ENCODE data around the gene HDAC3. TPM values are rescaled to one million over a fixed set of nuclear protein-coding genes. Genes with fewer than 3 reads are reported as not detected.

Gene HDAC3
- total RNA-seq, 1 experiment from 2014 or later: 66.8 TPM

- ChIA-PET CTCF (interaction anchor here (0.6 kb wide), 1 partner anchor 80 kb away, joined by 3 read pairs; no protein-coding TSS in a partner anchor), POLR2A (ENCODE audit: unreplicated experiment) (no interaction called here)
- BruUV-seq (replicated peaks): no TSS peak
- H3K9ac ChIP-seq (ENCODE audit: low read length): no peak overlapping the region
- ATAC-seq (no peak), DNase-seq (no peak)
- no peak overlapping the region for H3K27ac ChIP-seq (ENCODE audit: low read length)
- H2AFZ ChIP-seq (ENCODE audit: low read length): no peak overlapping the region
- no peaks in the 10 kb centered on the region for H3K4me1 ChIP-seq (ENCODE audit: insufficient read depth, low read length)
- no peaks in the 10 kb centered on the region for H3K27me3 ChIP-seq (ENCODE audit: low read length)
- no peaks in the 10 kb centered on the region for H4K20me1 ChIP-seq (ENCODE audit: low read length)
- intact Hi-C loops (cut with micrococcal nuclease): no loop called here
- no peak for TF ChIP-seq EZH2phosphoT487 (IDR thresholded peaks at IDR 0.05; ENCODE audit: borderline replicate concordance, low read length)
- TF ChIP-seq EZH2 (IDR thresholded peaks at IDR 0.05; ENCODE audit: low read length, unreplicated experiment): no peak
- TF ChIP-seq CTCF (conservative IDR thresholded peaks at IDR 0.05; ENCODE audit: low read depth, low read length): no peak
- H3K4me3 ChIP-seq (ENCODE audit: low read length): no peak overlapping the region
- H3K9me2 ChIP-seq (replicated peaks; ENCODE audit: low read length): no peaks in the 10 kb centered on the region
- no peaks in the 10 kb centered on the region for H3K9me3 ChIP-seq (ENCODE audit: low read length)
- H3K79me2 ChIP-seq (ENCODE audit: low read length): peaks cover under 1% of the 10 kb centered on the region; the same call in 1 of the 2 replicates
- no peaks in the 10 kb centered on the region for H3F3A ChIP-seq (ENCODE audit: low read length, unreplicated experiment)
- peaks cover 7% of the 10 kb centered on the region; the same call in 1 of the 2 replicates for H3K36me3 ChIP-seq (ENCODE audit: low read depth, low read length)
- no peak overlapping the region for H3K4me2 ChIP-seq (ENCODE audit: low read length)
These were observed 13.0 kb downstream of the HDAC3 start for GRCh38 chr5:141623611-141624010.

- no peak for ATAC-seq
- Histone ChIP-seq H3K4me2 (ENCODE audit: low read length) (no peak overlapping the region), H3K4me3 (ENCODE audit: low read length) (no peak overlapping the region), H3K9me2 (replicated peaks; ENCODE audit: low read length) (no peaks in the 10 kb centered on the region), H3K9me3 (ENCODE audit: low read length) (no peaks in the 10 kb centered on the region), H3K79me2 (ENCODE audit: low read length) (peaks cover 5% of the 10 kb centered on the region), H3F3A (ENCODE audit: low read length, unreplicated experiment) (no peaks in the 10 kb centered on the region), H3K27me3 (ENCODE audit: low read length) (no peaks in the 10 kb centered on the region), H3K36me3 (ENCODE audit: low read depth, low read length) (peaks cover 7% of the 10 kb centered on the region; the same call in 1 of the 2 replicates), H2AFZ (ENCODE audit: low read length) (no peak overlapping the region), H3K27ac (ENCODE audit: low read length) (no peak overlapping the region), H3K9ac (ENCODE audit: low read length) (no peak overlapping the region), H3K4me1 (ENCODE audit: insufficient read depth, low read length) (no peaks in the 10 kb centered on the region), H4K20me1 (ENCODE audit: low read length) (no peaks in the 10 kb centered on the region)
- intact Hi-C loops (cut with micrococcal nuclease): no loop called here
- BruUV-seq (replicated peaks): no TSS peak
- CTCF ChIA-PET: no interaction called here
- no peak for DNase-seq
- TF ChIP-seq EZH2 (IDR thresholded peaks at IDR 0.05; ENCODE audit: low read length, unreplicated experiment) (no peak), EZH2phosphoT487 (IDR thresholded peaks at IDR 0.05; ENCODE audit: borderline replicate concordance, low read length) (no peak), CTCF (conservative IDR thresholded peaks at IDR 0.05; ENCODE audit: low read depth, low read length) (no peak)
- POLR2A ChIA-PET (ENCODE audit: unreplicated experiment): no interaction called here
These were observed 13.5 kb downstream of the HDAC3 start for GRCh38 chr5:141623186-141623585.

GRCh38 chr5:141618804-141619554, 17.7 kb downstream of the HDAC3 start, which contains the start of gene DIAPH1:
TSS of gene DIAPH1 (minus strand) at chr5:141619000. CDS start at chr5:141618914, 86 bp downstream.
- no TSS peak for BruUV-seq (replicated peaks)
- Histone ChIP-seq H3K4me2 (ENCODE audit: low read length) (peak within 1 kb of the TSS; percentile 93), H3K27me3 (ENCODE audit: low read length) (no peaks in the 10 kb centered on the region), H3K79me2 (ENCODE audit: low read length) (peaks cover 47% of the 10 kb centered on the region), H3K4me1 (ENCODE audit: insufficient read depth, low read length) (peaks cover 17% of the 10 kb centered on the region; the same call in 1 of the 2 replicates), H3K4me3 (ENCODE audit: low read length) (peak within 1 kb of the TSS; percentile 95), H3K27ac (ENCODE audit: low read length) (peak within 1 kb of the TSS; percentile 86), H4K20me1 (ENCODE audit: low read length) (peaks cover 29% of the 10 kb centered on the region), H3K9ac (ENCODE audit: low read length) (peak within 1 kb of the TSS; percentile 98), H3F3A (ENCODE audit: low read length, unreplicated experiment) (no peaks in the 10 kb centered on the region), H3K9me3 (ENCODE audit: low read length) (no peaks in the 10 kb centered on the region), H2AFZ (ENCODE audit: low read length) (peak within 1 kb of the TSS; percentile 89), H3K36me3 (ENCODE audit: low read depth, low read length) (peaks cover 7% of the 10 kb centered on the region; the same call in 1 of the 2 replicates), H3K9me2 (replicated peaks; ENCODE audit: low read length) (no peaks in the 10 kb centered on the region)
- POLR2A ChIA-PET (ENCODE audit: unreplicated experiment): interaction anchor here (0.5 to 0.9 kb wide), 2 partner anchors 18 to 1072 kb away, joined by 3 to 4 read pairs; partner anchors contain the start of genes EIF4EBP3, HDAC3 and RELL2
- peak; percentile 82 for TF ChIP-seq CTCF (conservative IDR thresholded peaks at IDR 0.05; ENCODE audit: low read depth, low read length)
- TF ChIP-seq EZH2phosphoT487 (IDR thresholded peaks at IDR 0.05; ENCODE audit: borderline replicate concordance, low read length): no peak
- TF ChIP-seq EZH2 (IDR thresholded peaks at IDR 0.05; ENCODE audit: low read length, unreplicated experiment): no peak
- intact Hi-C loops (cut with micrococcal nuclease): loop anchor here (1.0 to 2.0 kb wide), 3 partner anchors 15 to 27 kb away; partner anchors contain the start of genes HDAC3 and RELL2
- DNase-seq (peak; percentile 92), ATAC-seq (peak; percentile 88)
- CTCF ChIA-PET: interaction anchor here (0.5 to 2.3 kb wide), 6 partner anchors 15 to 81 kb away, joined by 3 to 96 read pairs (median 5); partner anchors contain the start of genes HDAC3 and RELL2

Data from PC-3 (cell line).